HL-60 (cell line): ENCODE data around the gene HSD11B2.
A peak's percentile ranks its signal among the peaks of the same experiment; 100 is the strongest.
"Not testable (repeated sequence)": the region's sequence is repeated elsewhere in the genome, so short reads cannot be mapped to it uniquely, and the experiment has no call there.

Experiments
- DNase-seq, 2 experiments: peaks; one replicate each; pipeline ENCODE4 v3.0.0-alpha.2; 2010 to 2020; ENCODE audit warnings: low read depth in 1 of 2, low spot score in 1 of 2
- H3K27ac ChIP-seq: fragments of 250-450 bp; sonication (Bioruptor Pico); replicated peaks from 2 replicates; pipeline ENCODE4 v1.5.1; 2020; ENCODE audit warnings: mild to moderate bottlenecking, moderate library complexity
- H3K27me3 ChIP-seq: fragments of 250-450 bp; sonication (Bioruptor Pico); 2 replicates; pipeline ENCODE4 v1.5.1; 2021; ENCODE audit warnings: mild to moderate bottlenecking, moderate library complexity; ENCODE audit not compliant: insufficient read depth, poor library complexity, severe bottlenecking
- H3K4me3 ChIP-seq: replicated peaks from 2 replicates; pipeline ENCODE4 v1.5.1; 2011; ENCODE audit warnings: mild to moderate bottlenecking, control low read depth, low read length; ENCODE audit not compliant: insufficient read depth
- GABPA ChIP-seq: IDR thresholded peaks from 2 replicates; pipeline ENCODE4 v1.6.1; 2012; ENCODE audit warnings: low read depth
- POLR2AphosphoS5 ChIP-seq: IDR thresholded peaks from 2 replicates; pipeline ENCODE4 v1.6.1; 2012; ENCODE audit warnings: low read depth
- REST ChIP-seq: IDR thresholded peaks from 2 replicates; pipeline ENCODE4 v1.6.1; 2012; ENCODE audit warnings: low read depth; ENCODE audit not compliant: insufficient replicate concordance
- SPI1 ChIP-seq: IDR thresholded peaks from 2 replicates; pipeline ENCODE4 v1.6.1; 2012; ENCODE audit warnings: low read depth, mild to moderate bottlenecking, borderline replicate concordance
- TF ChIP-seq, protein P1 (sequence below): IDR thresholded peaks from one replicate; pipeline ENCODE4 v1.5.1; 2011; ENCODE audit warnings: low read length, control low read depth, inconsistent platforms; ENCODE audit not compliant: insufficient read depth

HSD11B2 gene

DNA sequence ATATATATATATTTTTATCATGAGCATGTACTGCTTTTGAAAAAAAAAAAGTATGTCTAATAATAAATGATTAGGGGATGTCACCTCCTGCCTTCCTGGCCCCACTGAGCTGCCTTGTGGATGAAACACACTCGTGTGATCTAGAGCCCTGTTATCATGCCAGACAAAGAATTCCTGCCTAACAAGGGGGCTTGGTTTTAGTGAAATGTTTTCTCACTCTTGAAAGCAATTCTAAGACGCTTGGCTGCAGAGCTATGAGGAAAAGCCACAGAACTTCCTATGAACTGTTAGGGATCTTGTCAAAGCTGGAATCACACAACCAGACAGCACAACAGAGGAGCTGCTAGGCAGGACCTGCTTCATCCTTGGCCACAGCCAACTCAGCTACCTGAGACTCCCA, 18.6 kb upstream of the HSD11B2 start:
- no peak for DNase-seq
- Histone ChIP-seq H3K27me3 (peaks cover 13% of the 10 kb centered on the region), H3K4me3 (no peak overlapping the region), H3K27ac (no peak overlapping the region)
- TF ChIP-seq GABPA (no peak), REST (no peak), POLR2AphosphoS5 (no peak), SPI1 (no peak)
- TF ChIP-seq, protein P1, sequence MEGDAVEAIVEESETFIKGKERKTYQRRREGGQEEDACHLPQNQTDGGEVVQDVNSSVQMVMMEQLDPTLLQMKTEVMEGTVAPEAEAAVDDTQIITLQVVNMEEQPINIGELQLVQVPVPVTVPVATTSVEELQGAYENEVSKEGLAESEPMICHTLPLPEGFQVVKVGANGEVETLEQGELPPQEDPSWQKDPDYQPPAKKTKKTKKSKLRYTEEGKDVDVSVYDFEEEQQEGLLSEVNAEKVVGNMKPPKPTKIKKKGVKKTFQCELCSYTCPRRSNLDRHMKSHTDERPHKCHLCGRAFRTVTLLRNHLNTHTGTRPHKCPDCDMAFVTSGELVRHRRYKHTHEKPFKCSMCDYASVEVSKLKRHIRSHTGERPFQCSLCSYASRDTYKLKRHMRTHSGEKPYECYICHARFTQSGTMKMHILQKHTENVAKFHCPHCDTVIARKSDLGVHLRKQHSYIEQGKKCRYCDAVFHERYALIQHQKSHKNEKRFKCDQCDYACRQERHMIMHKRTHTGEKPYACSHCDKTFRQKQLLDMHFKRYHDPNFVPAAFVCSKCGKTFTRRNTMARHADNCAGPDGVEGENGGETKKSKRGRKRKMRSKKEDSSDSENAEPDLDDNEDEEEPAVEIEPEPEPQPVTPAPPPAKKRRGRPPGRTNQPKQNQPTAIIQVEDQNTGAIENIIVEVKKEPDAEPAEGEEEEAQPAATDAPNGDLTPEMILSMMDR, result no peak

- TF ChIP-seq POLR2AphosphoS5, result no peak
- peak; percentile 4; the same call in 1 of the 2 replicates for TF ChIP-seq SPI1
- peaks cover 16% of the 10 kb centered on the region for H3K27me3 ChIP-seq
- no peak overlapping the region for H3K27ac ChIP-seq
- no peak overlapping the region for H3K4me3 ChIP-seq
- no peak for DNase-seq
Measured at GRCh38 chr16:67413978-67414911, 16.7 kb upstream of the HSD11B2 start.

DNA sequence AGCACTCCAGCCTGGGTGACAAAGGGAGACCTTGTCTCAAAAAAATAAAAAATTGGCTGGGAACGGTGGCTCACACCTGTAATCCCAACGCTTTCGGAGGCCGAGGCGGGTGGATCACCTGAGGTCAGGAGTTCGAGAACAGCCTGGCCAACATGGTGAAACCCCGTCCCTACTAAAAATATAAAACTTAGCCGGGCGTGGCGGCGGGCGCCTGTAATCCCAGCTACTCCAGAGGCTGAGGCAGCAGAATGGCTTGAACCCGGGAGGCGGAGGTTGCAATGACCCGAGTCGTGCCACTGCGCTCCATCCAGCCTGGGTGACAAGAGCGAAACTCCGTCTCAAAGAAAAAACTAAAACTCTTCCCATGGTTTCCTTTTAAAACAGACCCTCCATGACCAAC, 15.5 kb upstream of the HSD11B2 start:
- H3K27ac ChIP-seq, DNase-seq, H3K4me3 ChIP-seq: not testable (repeated sequence)
- peaks cover 16% of the 10 kb centered on the region for H3K27me3 ChIP-seq

DNA sequence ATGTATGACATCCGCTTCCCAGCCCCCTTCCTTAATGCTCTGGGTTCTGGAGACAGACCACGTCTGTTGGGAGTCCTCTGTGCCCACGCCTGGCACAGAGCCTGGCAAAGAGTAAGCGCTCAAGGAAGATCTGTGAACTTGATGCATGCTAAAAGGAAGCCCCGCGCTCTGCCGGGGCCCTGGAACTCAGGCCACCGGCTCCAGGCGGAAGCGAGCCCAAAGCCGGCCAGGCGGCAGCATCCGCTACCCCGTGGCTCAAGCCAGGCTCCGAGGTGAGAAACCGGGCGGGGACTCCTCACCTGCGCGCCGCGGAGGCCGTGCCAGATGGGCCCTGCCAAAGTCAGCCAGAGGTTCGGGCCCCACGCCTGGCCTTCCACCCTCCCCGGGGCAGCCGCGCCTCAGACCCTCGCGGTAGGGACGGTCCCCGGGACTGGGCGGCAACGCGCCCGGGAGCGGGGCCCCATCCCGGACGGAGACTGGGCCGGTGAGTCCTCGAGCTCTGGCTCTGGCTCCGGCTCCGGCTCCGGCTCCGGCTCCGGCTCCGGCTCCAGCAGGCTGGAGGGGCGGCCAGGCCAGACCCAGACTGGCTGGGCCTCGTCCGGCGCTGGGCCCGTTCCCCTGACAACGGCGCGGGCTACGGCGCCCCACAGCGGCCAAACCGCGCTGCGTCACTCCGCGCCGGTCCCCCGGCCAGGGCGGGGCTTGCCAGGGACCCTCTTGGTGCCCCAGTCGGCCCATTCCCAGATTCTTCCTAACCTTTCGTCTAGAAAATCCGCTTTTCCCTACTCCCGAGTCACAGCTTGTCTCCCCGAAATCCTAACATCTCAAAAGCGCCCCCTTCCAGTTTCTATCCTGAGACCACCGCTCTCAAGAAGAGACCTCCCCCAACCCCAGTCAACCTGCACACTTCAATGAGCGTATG, 14.8 kb upstream of the HSD11B2 start, which contains the start of gene ZDHHC1:
Gene ZDHHC1 (minus strand): TSS at position 606 of the 922 bp plus-strand sequence. CDS start 8,702 bp downstream, outside the sequence.
- Histone ChIP-seq H3K4me3 (peak within 1 kb of the TSS; percentile 59), H3K27ac (no peak within 1 kb of the TSS), H3K27me3 (peaks cover 16% of the 10 kb centered on the region)
- no peak for DNase-seq
- TF ChIP-seq POLR2AphosphoS5 (no peak), SPI1 (no peak), REST (no peak), GABPA (no peak)
- TF ChIP-seq, protein P1, result no peak
